WTC11 (cell line): ENCODE measurements around the gene RAMP3. TPM values are rescaled to one million over a fixed set of nuclear protein-coding genes. Genes with fewer than 3 reads are reported as not detected.

ENCODE experiments used
- ATAC-seq: fragments of 200-7000 bp; cut with Tn5 transposase; 2 replicates; pipeline ENCODE4 v1.10.0; 2021; ENCODE audit warnings: mild to moderate bottlenecking, moderate library complexity
- CTCF ChIA-PET: fragments of 300-600 bp; sonication (Branson Sonifier 250); formaldehyde crosslinking; loops from one replicate; lab custom pipeline; 2021; ENCODE audit warnings: antibody characterized with exemption; lab: Charles Lee
- POLR2A ChIA-PET: fragments of 350-600 bp; sonication (Branson Sonifier 250); formaldehyde crosslinking; loops from one replicate; lab custom pipeline; 2021; ENCODE audit warnings: antibody characterized with exemption; lab: Charles Lee
- DNase-seq: peaks from one replicate; pipeline ENCODE4 v3.0.0; 2021; ENCODE audit warnings: low spot score
- H3K27ac Mint-ChIP-seq: 2 replicates; pipeline ENCODE4 v1.8.0; 2021; ENCODE audit warnings: mixed read lengths
- H3K27me3 Mint-ChIP-seq: 2 replicates; pipeline ENCODE4 v1.8.0; 2021; ENCODE audit warnings: low read depth, mild to moderate bottlenecking, moderate library complexity, mixed read lengths
- H3K36me3 Mint-ChIP-seq: 2 replicates; pipeline ENCODE4 v1.8.0; 2021; ENCODE audit warnings: mixed read lengths
- H3K4me1 Mint-ChIP-seq: 2 replicates; pipeline ENCODE4 v1.8.0; 2022; ENCODE audit warnings: mixed read lengths
- H3K4me3 Mint-ChIP-seq: 2 replicates; pipeline ENCODE4 v1.8.0; 2021; ENCODE audit warnings: mild to moderate bottlenecking, moderate library complexity, mixed read lengths
- H3K9me3 Mint-ChIP-seq: 2 replicates; pipeline ENCODE4 v1.8.0; 2021; ENCODE audit warnings: mixed read lengths
- CBFB ChIP-seq: sonication (generic); formaldehyde crosslinking; IDR thresholded peaks from 2 replicates; pipeline ENCODE4 v1.8.1; 2022; ENCODE audit warnings: mild to moderate bottlenecking, low read depth, missing genetic modification reagents
- CREM ChIP-seq: sonication (generic); formaldehyde crosslinking; IDR thresholded peaks from 2 replicates; pipeline ENCODE4 v1.8.1; 2022; ENCODE audit warnings: mild to moderate bottlenecking, missing genetic modification reagents, moderate library complexity
- CTCF ChIP-seq: fragments of 200-600 bp; IDR thresholded peaks from 2 replicates; pipeline ENCODE4 v1.8.0; 2022; ENCODE audit warnings: antibody characterized with exemption
- FOXJ3 ChIP-seq: sonication (generic); formaldehyde crosslinking; IDR thresholded peaks from 2 replicates; pipeline ENCODE4 v1.9.0; 2021; ENCODE audit warnings: missing genetic modification reagents, mild to moderate bottlenecking, borderline replicate concordance
- GTF2I ChIP-seq: fragments of 250-450 bp; sonication (Bioruptor Pico); conservative IDR thresholded peaks from 2 replicates; pipeline ENCODE4 v1.4.0; 2021; ENCODE audit warnings: mild to moderate bottlenecking
- IRF2 ChIP-seq: sonication (generic); formaldehyde crosslinking; IDR thresholded peaks from 2 replicates; pipeline ENCODE4 v1.8.0; 2022; ENCODE audit warnings: low read depth, missing genetic modification reagents, borderline replicate concordance
- KAT7 ChIP-seq: sonication (generic); formaldehyde crosslinking; IDR thresholded peaks from 2 replicates; pipeline ENCODE4 v1.8.1; 2023; ENCODE audit warnings: missing genetic modification reagents, mild to moderate bottlenecking, borderline replicate concordance
- MXD4 ChIP-seq: fragments of 250-450 bp; sonication (Bioruptor Pico); IDR thresholded peaks from 2 replicates; pipeline ENCODE4 v1.8.0; 2021; ENCODE audit warnings: mild to moderate bottlenecking, moderate library complexity, borderline replicate concordance
- NFATC4 ChIP-seq: fragments of 250-450 bp; sonication (Bioruptor Pico); IDR thresholded peaks from 2 replicates; pipeline ENCODE4 v1.9.0; 2021; ENCODE audit warnings: mild to moderate bottlenecking
- NFE2L1 ChIP-seq: sonication (generic); formaldehyde crosslinking; IDR thresholded peaks from 2 replicates; pipeline ENCODE4 v1.8.1; 2023; ENCODE audit warnings: missing genetic modification reagents
- NR1H2 ChIP-seq: sonication (generic); formaldehyde crosslinking; IDR thresholded peaks from 2 replicates; pipeline ENCODE4 v1.9.0; 2021; ENCODE audit warnings: mild to moderate bottlenecking, moderate library complexity, missing genetic modification reagents
- PRDM15 ChIP-seq: sonication (generic); formaldehyde crosslinking; IDR thresholded peaks from 2 replicates; pipeline ENCODE4 v1.8.0; 2022; ENCODE audit warnings: missing genetic modification reagents
- PRRX2 ChIP-seq: fragments of 250-450 bp; sonication (Bioruptor Pico); IDR thresholded peaks from 2 replicates; pipeline ENCODE4 v1.8.0; 2021; ENCODE audit warnings: mild to moderate bottlenecking
- TEAD4 ChIP-seq: sonication (generic); formaldehyde crosslinking; IDR thresholded peaks from 2 replicates; pipeline ENCODE4 v1.8.0; 2022; ENCODE audit warnings: mild to moderate bottlenecking, missing genetic modification reagents
- ZMAT4 ChIP-seq: fragments of 250-450 bp; sonication (Bioruptor Pico); IDR thresholded peaks from 2 replicates; pipeline ENCODE4 v1.9.0; 2021; ENCODE audit warnings: mild to moderate bottlenecking
- ZNF425 ChIP-seq: fragments of 250-450 bp; sonication (Bioruptor Pico); conservative IDR thresholded peaks from 2 replicates; pipeline ENCODE4 v1.9.0; 2021; ENCODE audit warnings: mild to moderate bottlenecking
- total RNA-seq: library from RNA; stranded (reverse); gene quantifications from 3 replicates; pipeline ENCODE4 v1.2.3, GENCODE V29; 2021
- TF ChIP-seq, protein P1 (sequence below): sonication (generic); formaldehyde crosslinking; IDR thresholded peaks from 2 replicates; pipeline ENCODE4 v1.8.0; 2022; ENCODE audit warnings: mild to moderate bottlenecking, missing genetic modification reagents
- TF ChIP-seq, protein P2 (sequence below): sonication (generic); formaldehyde crosslinking; IDR thresholded peaks from 2 replicates; pipeline ENCODE4 v1.8.1; 2022; ENCODE audit warnings: low read depth, mild to moderate bottlenecking, moderate library complexity, missing genetic modification reagents, borderline replicate concordance
- TF ChIP-seq, protein P3 (sequence below): sonication (generic); formaldehyde crosslinking; conservative IDR thresholded peaks from 2 replicates; pipeline ENCODE4 v1.8.1; 2023; ENCODE audit warnings: mild to moderate bottlenecking, low read depth, missing genetic modification reagents, moderate library complexity

The RAMP3 gene
- total RNA-seq, 1 experiment from 2014 or later = 0.85 TPM

DNA sequence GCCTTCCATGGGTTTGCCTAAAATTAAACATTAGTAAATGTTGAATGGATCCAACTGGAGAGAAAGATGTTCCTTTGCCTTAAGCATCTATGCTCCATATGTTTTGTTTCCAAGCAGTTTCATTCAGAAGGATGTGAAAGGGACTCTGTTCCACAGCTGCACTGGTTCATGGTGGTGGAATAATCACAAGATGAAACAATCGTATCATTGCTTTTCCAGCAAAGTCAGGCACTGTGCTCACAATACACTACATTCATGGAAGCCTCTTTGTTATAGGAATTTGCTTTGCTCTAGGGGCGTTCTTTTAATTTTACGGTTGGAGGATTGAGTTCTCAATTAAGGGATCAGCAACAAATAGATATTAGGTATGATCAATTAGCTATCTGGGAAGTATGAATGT, 33.8 kb downstream of the RAMP3 start (continued):
- TF ChIP-seq, protein P1, sequence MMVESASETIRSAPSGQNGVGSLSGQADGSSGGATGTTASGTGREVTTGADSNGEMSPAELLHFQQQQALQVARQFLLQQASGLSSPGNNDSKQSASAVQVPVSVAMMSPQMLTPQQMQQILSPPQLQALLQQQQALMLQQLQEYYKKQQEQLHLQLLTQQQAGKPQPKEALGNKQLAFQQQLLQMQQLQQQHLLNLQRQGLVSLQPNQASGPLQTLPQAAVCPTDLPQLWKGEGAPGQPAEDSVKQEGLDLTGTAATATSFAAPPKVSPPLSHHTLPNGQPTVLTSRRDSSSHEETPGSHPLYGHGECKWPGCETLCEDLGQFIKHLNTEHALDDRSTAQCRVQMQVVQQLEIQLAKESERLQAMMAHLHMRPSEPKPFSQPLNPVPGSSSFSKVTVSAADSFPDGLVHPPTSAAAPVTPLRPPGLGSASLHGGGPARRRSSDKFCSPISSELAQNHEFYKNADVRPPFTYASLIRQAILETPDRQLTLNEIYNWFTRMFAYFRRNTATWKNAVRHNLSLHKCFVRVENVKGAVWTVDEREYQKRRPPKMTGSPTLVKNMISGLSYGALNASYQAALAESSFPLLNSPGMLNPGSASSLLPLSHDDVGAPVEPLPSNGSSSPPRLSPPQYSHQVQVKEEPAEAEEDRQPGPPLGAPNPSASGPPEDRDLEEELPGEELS (CRISPR knock-in tag) = no peak
- TF ChIP-seq, protein P2, sequence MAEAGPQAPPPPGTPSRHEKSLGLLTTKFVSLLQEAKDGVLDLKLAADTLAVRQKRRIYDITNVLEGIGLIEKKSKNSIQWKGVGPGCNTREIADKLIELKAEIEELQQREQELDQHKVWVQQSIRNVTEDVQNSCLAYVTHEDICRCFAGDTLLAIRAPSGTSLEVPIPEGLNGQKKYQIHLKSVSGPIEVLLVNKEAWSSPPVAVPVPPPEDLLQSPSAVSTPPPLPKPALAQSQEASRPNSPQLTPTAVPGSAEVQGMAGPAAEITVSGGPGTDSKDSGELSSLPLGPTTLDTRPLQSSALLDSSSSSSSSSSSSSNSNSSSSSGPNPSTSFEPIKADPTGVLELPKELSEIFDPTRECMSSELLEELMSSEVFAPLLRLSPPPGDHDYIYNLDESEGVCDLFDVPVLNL (CRISPR knock-in tag) = no peak
- no peak for TF ChIP-seq NFE2L1 (CRISPR knock-in tag)
- no peak for TF ChIP-seq TEAD4 (CRISPR knock-in tag)
- TF ChIP-seq ZNF425 (CRISPR knock-in tag) = no peak
- TF ChIP-seq, protein P3, sequence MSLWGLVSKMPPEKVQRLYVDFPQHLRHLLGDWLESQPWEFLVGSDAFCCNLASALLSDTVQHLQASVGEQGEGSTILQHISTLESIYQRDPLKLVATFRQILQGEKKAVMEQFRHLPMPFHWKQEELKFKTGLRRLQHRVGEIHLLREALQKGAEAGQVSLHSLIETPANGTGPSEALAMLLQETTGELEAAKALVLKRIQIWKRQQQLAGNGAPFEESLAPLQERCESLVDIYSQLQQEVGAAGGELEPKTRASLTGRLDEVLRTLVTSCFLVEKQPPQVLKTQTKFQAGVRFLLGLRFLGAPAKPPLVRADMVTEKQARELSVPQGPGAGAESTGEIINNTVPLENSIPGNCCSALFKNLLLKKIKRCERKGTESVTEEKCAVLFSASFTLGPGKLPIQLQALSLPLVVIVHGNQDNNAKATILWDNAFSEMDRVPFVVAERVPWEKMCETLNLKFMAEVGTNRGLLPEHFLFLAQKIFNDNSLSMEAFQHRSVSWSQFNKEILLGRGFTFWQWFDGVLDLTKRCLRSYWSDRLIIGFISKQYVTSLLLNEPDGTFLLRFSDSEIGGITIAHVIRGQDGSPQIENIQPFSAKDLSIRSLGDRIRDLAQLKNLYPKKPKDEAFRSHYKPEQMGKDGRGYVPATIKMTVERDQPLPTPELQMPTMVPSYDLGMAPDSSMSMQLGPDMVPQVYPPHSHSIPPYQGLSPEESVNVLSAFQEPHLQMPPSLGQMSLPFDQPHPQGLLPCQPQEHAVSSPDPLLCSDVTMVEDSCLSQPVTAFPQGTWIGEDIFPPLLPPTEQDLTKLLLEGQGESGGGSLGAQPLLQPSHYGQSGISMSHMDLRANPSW = no peak
- TF ChIP-seq NFATC4 (CRISPR knock-in tag) = no peak
- no peak for TF ChIP-seq CTCF
- no peak for TF ChIP-seq PRRX2 (CRISPR knock-in tag)
- no peak for TF ChIP-seq NR1H2 (CRISPR knock-in tag)

DNA sequence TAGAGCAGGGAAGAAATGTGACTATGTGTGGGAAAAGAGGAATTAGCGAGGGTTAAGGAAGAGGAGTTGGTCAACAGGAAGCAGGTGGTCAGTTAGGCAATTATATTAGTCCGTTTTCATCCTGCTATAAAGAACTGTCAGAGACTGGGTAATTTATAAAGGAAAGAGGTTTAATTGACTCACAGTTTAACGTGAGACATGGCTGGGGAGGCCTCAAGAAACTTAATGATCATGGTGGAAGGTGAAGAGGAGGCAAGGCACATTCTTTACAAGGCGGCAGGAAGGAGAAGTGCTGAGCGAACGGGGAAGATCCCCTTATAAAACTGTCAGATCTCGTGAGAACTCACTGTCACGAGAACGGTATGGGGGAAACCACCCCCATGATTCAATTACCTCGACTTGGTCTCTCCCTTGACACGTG, 35.0 kb downstream of the RAMP3 start:
- H3K36me3 Mint-ChIP-seq = no peaks in the 10 kb centered on the region
- H3K4me3 Mint-ChIP-seq = no peak overlapping the region
- ATAC-seq (no peak), DNase-seq (no peak)
- H3K27ac Mint-ChIP-seq = no peak overlapping the region
- H3K4me1 Mint-ChIP-seq = no peaks in the 10 kb centered on the region
- TF ChIP-seq PRDM15 (no peak), GTF2I (CRISPR knock-in tag) (no peak), IRF2 (no peak), FOXJ3 (CRISPR knock-in tag) (no peak), CBFB (CRISPR knock-in tag) (no peak), ZMAT4 (no peak), KAT7 (no peak), MXD4 (no peak), CREM (CRISPR knock-in tag) (no peak)
- TF ChIP-seq, protein P2 (CRISPR knock-in tag) = no peak
- ChIA-PET POLR2A (no interaction called here), CTCF (no interaction called here)
- H3K9me3 Mint-ChIP-seq = 0 out of 2 replicates have a peak, but pooled peaks cover 7% of the 10 kb centered on the region
- H3K27me3 Mint-ChIP-seq = peaks cover 2% of the 10 kb centered on the region; the same call in 1 of the 2 replicates
